NCI-H1105 (cell line): ENCODE measurements around the gene SCLY.
"Not testable (repeated sequence)": the region's sequence is repeated elsewhere in the genome, so short reads cannot be mapped to it uniquely, and the experiment has no call there.

Source experiments
- DNase-seq: peaks from one replicate; lab custom pipeline; 2025; lab: John Stamatoyannopoulos, UW

Gene SCLY

GRCh38 chr2:238040918-238041317 lies 19.9 kb upstream of the SCLY start:
- no peak for DNase-seq

- no peak for DNase-seq
Measured at GRCh38 chr2:238042090-238042489, 18.7 kb upstream of the SCLY start.

- DNase-seq = no peak
Measured at GRCh38 chr2:238042849-238043584, 17.8 kb upstream of the SCLY start.

DNA sequence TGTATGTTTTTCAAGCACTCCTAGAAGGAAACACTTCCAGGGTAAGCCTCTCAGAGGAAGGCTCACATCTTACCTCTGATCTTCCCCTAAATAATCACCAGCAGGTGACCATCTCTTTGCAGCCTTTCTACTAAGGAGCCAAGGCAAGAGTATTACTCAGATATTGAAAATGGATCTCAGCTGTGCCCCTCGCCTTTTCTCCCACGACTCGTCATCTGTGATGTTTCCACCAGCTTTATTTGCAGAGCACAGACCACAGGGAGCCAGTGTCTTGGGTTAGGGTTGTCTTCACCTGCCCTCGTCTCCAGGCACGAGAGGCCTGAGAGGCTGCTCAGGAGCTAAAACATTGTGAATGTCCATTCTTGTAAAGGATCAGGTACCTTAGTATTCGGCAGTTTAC lies 16.9 kb upstream of the SCLY start:
- no peak for DNase-seq

- no peak for DNase-seq
Measured at GRCh38 chr2:238045575-238045974, 15.2 kb upstream of the SCLY start.

- no peak for DNase-seq
Measured at GRCh38 chr2:238046725-238047270, 14.0 kb upstream of the SCLY start.

- no peak for DNase-seq
Measured at GRCh38 chr2:238053191-238053776, 7.5 kb upstream of the SCLY start.

DNA sequence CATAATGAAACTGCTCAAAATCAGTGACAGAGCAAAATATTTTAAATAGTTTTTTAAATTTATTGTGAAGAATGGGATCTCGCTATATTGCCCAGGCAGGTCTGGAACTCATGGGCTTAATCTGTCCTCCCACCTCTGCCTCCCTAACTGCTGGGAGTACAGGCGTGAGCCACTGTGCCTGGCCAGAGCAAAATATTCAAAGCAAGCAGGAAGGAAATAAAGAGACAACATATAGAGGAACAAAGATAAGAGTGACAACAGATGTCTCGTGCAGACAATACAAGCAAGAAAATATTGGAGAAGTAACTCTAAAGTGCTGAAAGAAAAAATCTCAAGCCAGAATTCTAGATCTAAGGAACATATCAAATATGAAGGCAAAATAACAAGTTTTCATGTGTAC lies 5.0 kb upstream of the SCLY start:
- DNase-seq = no peak

GRCh38 chr2:238057696-238058575 lies 2.9 kb upstream of the SCLY start:
- not testable (repeated sequence) for DNase-seq

DNA sequence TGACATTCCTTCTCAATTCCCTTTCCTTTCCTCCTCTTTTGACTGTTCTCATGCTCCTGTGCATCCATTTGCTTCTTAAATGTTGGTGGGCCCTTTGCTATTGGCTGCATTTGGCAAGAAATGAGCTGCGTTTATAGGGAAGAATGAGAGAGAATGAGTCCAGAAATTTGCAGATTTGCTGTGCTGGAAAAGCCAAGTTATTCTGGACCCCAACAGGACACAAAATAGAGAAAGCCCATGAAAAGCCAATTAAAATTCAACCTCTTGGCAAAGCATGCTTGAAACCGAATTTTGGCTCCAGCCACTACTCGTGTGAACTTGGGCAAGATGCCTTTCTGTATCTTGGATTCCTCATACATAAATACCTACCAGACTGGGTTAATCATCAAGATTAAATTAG lies 1.3 kb upstream of the SCLY start:
- DNase-seq = no peak

DNA sequence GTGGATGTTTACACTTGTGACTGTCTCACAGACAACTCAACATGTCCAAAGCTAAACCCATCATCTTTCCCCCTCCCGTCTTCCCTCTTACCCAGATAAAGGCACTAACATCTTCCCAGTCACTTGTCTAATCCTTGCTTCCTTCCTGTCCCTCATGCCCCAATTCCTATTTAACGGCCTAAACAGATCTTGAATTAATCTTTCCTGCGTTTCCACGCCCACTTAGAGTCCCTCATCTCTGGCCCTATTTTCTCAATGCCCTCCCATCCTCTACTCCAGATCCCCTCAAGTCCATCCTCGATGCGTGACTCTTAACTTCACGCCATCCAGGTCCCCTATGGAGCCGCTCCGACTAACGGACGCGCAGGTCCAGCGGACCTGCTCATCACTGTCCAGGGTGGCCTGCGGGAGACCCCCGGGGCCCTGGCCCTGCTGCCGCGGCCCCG lies 682 bp upstream of the SCLY start:
- no peak for DNase-seq

DNA sequence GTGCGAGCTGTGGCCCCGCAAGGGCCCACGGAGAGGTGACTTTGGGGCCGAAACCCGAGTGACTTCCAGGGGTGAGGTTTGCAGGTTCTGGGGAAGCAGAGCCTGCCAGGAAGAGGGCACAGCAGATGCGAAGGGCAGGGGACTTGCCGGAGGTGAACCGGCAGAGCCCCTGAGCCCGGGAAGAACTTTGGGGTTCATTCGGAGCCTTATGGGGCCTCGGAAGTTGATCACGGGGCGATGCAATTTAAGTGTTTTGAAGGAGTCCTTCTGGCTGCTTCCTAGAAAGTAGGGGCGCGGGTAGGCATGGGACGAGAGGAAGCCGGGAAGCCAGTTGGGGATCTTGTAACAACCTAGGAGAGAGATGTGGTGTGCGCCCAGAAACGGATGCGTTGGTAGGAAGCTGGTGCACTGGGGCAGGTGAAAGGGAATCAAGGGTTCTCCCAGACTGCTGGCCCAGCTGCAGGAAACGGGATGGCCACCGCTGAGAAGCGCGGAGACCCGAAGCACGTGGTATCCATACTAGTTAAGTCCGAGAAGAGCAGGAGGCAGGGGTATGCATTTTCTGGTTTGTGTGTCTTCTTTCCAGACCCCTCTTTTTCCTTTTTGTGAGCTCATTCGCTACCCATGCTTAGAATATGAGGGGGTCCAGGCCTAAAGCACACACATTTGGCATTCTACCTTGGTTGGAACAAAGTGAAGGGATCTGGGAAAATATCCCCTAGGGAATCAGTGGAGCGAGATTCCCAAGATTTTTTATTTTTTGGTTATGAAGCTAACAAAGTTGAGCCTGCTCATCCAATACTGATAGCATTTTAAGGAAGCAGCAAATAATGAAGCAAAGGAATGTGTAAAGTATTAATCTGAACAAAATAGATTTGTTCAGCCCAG lies 758 bp downstream of the SCLY start:
- DNase-seq = peak; percentile 11

GRCh38 chr2:238063414-238064189 lies 2.8 kb downstream of the SCLY start:
- DNase-seq = no peak

GRCh38 chr2:238064376-238064775 lies 3.6 kb downstream of the SCLY start:
- DNase-seq = no peak

DNA sequence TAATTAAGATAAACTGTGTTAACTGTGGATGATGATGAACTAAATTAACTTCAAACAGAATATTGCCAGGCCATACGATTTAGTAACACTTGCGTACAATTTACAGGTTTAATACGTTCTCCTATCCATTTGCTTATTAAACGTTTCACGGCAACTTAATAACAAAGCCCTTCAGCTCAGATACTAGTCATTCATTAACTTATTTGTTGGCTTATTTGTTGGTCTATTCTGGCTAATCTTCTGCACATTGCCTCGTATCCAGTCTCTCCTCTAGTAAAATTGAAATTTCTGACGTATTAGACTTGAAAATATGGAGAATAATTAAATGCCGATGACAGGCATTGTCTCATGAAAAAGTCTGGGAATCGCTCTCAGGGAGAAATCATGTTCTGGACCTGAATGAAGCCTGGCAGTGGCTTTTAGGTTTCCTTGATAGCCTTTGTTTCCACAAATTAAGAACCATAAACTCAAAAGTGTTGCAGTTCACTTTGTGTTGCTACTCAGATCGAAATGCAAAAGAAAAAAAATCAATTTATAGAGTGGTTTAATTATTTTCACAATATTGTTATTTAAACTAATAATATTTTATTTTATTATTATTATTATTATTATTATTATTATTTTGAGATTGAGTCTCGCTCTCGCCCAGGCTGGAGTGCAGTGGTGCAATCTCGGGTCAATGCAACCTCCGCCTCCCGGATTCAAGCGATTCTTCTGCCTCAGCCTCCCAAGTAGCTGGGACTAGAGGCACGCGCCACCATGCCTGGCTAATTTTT lies 4.5 kb downstream of the SCLY start:
- DNase-seq = no peak

GRCh38 chr2:238066218-238066617 lies 5.4 kb downstream of the SCLY start:
- no peak for DNase-seq

DNA sequence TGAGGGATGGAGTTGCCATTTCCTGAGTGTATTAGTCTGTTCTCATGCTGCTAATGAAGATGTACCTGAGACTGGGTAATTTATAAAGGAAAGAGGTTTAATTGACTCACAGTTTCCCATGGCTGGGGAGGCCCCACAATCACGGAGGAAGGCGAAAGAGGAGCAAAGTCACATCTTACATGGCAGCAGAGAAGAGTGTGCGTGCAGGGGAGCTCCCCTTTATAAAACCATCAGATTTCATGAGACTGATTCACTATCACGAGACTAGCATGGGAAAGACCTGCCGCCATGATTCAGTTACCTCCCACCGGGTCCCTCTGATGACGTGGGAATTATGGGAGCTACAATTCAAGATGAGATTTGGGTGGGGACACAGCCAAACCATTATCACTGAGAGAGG lies 5.9 kb downstream of the SCLY start:
- not testable (repeated sequence) for DNase-seq

DNA sequence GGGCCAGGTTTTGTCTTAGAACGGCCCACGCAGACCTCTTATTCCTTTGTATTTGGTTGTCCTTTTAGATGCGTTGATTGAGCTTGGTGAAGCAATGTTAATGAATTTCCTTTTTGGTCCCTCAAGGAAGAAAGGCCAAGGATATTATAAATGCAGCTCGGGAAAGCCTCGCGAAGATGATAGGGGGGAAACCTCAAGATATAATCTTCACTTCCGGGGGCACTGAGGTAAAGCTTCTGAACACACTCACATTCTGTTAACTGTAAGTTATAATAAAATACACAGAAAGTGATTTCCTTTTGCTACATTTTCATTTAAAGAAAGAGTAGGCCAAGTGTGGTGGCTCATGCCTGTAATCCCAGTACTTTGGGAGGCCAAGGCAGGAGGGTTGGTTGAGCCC lies 7.1 kb downstream of the SCLY start:
- no peak for DNase-seq

GRCh38 chr2:238069021-238069709 lies 8.4 kb downstream of the SCLY start:
- no peak for DNase-seq
